22Rv1 (cell line): ENCODE measurements around the gene GRIA1.

Experiments used
- H3K27ac ChIP-seq: fragments of 450-650 bp; 2 replicates; pipeline ENCODE4 v1.5.1; 2017
- CTCF ChIP-seq: fragments of 450-650 bp; IDR thresholded peaks from 2 replicates; pipeline ENCODE4 v1.5.1; 2017; ENCODE audit warnings: mild to moderate bottlenecking
- ZFX ChIP-seq: fragments of 450-650 bp; IDR thresholded peaks from 2 replicates; pipeline ENCODE4 v1.6.1; 2017; ENCODE audit warnings: antibody characterized with exemption, borderline replicate concordance

GRIA1 gene

GRCh38 chr5:153777681-153778581, 287.5 kb downstream of the GRIA1 start:
- H3K27ac ChIP-seq: no peak overlapping the region
- TF ChIP-seq CTCF (no peak), ZFX (no peak)

DNA sequence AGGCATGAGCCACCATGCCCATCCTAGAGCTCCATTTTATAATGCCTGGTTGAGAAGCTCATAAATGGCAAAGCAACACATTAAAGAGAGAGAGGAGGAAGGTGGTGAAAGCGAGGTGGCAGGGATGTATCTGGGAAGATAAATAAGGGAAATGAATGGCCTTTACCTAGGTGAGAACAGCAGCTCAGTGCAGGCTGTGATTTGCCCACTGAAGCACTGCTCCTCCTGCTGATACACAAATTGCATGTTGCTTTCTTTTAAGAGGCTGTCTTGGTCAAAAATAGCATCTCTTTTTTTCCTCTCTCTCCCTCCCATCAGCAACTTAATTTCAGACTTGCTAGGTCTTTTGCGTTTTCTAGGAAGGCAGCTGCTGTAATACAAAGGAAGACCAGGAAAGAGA, 289.4 kb downstream of the GRIA1 start:
- H3K27ac ChIP-seq: no peak overlapping the region
- TF ChIP-seq CTCF: no peak
- no peak for TF ChIP-seq ZFX

DNA sequence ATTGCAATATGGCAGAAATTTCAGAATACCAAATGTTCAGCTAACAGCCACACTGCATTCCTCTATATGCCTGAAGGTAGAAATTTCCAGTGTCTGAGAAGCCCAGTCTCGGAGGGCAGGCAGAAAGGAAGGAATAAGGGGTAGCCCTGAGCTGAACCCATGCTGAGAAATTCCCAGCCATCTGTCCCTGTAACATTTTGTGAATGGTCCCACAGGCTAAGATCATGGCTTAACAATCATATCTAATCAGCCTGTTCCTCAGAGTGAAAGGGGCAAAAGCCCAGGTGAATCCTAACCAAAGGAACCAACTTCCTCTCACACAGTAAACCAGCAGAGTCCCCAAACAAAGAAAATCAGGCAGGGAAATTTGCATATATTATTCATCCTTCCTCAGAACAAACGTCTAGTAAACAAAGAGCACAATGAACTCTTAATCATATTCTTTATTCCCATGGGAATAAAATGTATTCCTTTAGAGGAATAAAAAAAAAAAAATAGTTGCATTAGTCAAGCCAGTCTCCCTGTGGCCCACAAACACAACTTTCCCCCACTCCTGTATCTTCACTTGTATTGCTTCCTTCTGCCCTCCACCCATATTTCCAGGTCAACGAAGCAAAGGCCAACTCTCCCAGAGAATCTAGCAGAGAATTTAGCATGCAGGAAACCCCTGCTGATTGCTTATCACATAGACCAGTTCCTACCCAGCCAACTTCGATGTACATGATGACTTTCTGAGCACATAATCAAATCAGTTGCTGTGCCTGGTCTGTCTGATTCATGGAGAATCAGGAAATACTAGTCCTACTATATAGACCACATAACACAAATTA, 290.6 kb downstream of the GRIA1 start:
- TF ChIP-seq CTCF (no peak), ZFX (no peak)
- no peak overlapping the region for H3K27ac ChIP-seq

GRCh38 chr5:153782589-153783361, 292.3 kb downstream of the GRIA1 start:
- H3K27ac ChIP-seq: no peak overlapping the region
- TF ChIP-seq CTCF (no peak), ZFX (no peak)

DNA sequence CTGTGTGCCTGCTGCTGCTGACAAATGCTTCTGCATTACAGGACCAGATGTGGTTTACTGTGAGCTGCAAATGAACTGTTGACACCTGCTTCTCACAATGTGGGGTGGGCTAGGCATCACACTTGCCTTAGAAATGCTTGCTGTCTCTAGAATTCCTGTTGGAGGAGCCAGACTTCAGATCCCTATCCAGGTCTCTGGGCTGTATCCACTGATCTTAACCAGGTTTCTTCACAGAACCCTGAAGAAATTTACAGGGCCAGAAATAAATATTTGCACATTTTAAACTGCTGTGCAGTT, 292.8 kb downstream of the GRIA1 start:
- TF ChIP-seq CTCF: no peak
- TF ChIP-seq ZFX: no peak
- H3K27ac ChIP-seq: no peak overlapping the region

GRCh38 chr5:153784277-153784676, 293.8 kb downstream of the GRIA1 start:
- TF ChIP-seq CTCF (no peak), ZFX (no peak)
- no peak overlapping the region for H3K27ac ChIP-seq
